Urothelium cell line (cell line): Measurements from ENCODE around the gene DYRK1A.
A peak's percentile ranks its signal among the peaks of the same experiment; 100 is the strongest.

Experiments
- DNase-seq: peaks from one replicate; pipeline ENCODE4 v3.0.0; 2011; ENCODE audit warnings: low spot score, mixed read lengths
- FAIRE-seq: peaks from 2 replicates; lab custom pipeline; 2011; peaks lifted over from hg19 to GRCh38; lab: Jason Lieb, UNC

The DYRK1A gene

DNA sequence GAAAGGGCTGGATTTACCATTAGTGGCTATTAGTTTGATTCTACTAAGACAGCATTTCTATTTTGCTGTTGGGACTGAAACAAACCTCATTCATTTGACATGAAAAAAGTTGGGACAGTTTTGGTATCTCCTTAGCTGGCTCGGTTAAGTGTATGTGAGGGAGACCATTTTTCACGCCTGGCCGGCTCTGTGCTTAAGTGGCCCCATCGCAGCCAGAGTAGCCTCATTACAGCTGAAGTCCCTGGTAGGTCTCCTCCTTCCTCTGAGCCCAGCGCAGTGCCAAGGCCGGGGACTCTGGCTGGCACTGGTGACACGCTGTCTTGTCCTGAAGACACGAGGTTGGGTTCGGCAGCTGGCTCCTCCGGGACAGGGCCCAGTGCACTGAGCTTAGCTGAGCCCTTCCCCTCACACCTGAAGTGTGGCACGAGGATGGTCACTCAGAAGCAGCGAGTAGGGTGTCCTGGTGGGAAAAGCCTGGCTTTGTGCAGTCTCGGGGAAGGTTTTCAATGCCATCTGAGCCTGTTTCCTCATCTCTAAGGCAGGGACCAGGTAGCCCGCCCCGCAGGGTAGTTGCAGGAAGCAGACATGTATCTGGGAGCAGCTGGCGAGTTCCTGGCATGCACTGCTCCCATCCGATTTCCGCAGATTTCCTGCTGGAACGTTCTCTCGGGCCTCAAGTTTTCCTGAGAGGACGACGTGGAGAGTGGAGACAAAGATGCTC is 196.5 kb downstream of the DYRK1A start:
- DNase-seq (no peak), FAIRE-seq (no peak)

- FAIRE-seq (no peak), DNase-seq (no peak)
Observed at GRCh38 chr21:37563641-37564340, 197.2 kb downstream of the DYRK1A start.

- no peak for FAIRE-seq
Observed at GRCh38 chr21:37564341-37564923, 197.9 kb downstream of the DYRK1A start.

DNA sequence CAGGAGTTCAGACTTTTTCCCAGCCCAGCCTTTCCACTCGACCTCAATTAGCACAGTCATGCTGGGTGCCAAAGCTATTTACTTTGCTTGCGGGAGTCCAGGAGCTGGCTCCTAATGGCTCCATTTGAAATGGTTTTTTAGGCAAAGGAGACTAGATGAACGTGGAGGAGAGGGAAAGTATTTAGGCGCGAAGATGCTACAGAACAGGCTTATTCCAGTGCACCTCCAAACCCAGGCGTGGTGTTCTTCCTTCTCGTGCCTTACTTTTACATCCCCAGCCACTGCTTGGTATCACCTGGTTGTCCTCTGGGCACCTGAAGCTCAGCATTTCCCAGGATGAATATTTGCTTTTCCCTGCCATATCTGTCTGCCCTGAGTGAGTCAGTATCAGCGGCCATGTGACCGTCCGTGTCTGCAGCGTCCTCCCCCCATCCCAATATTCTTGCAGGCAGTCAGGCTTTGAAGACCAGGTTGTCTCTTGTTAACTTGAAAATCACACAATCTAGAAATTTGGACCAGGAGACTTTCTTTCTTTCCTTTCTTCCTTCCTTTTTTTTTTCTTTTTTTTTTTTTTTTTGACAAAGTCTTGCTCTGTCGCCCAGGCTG is 198.5 kb downstream of the DYRK1A start:
- DNase-seq: peak; percentile 7
- FAIRE-seq: no peak

More at GRCh38 chr21:37564341-37564923, 197.9 kb downstream of the DYRK1A start:
- DNase-seq: peak; percentile 69

GRCh38 chr21:37565530-37566223 is 199.1 kb downstream of the DYRK1A start:
- no peak for FAIRE-seq
- DNase-seq: no peak

DNA sequence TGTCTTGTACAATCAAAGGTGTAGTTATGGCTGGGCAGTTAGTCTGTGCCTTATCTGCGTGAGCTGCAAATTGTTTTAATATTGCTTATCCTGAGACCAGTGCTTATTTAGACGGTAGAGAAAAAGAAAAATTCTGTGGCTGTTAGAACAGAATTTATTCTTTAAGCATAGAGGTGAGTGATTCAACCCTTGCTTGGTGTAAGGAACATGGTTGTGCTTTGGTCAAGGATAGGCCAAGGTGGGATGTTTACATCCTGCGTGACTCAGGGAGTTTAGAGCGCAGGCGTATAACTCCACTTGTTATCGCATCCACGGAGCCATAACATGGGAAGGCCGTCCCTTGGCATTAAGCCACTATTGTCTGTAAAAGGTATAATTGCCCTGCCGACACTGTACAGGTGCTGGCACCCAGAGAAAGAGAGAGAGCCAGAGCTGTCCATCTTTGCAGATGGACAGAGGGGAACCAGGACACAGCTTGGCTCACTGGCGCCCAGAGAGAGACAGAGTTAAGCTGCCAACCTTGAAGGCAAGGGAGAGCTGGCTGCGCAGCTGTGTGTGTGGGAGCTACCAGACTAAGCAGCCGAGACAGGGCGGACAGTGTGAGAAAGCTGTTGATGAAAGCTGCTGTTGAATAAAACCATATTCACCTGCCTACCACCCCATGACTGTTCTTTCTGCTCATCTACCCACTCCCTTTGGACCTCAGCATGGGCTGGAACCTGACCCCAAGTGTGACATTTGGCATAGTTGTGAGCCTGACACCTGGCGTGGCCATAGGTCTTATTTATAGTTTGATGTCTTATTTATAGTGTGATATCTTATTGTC is 200.4 kb downstream of the DYRK1A start:
- FAIRE-seq: no peak
- no peak for DNase-seq

GRCh38 chr21:37568415-37568814 is 201.8 kb downstream of the DYRK1A start:
- DNase-seq: no peak
- no peak for FAIRE-seq

DNA sequence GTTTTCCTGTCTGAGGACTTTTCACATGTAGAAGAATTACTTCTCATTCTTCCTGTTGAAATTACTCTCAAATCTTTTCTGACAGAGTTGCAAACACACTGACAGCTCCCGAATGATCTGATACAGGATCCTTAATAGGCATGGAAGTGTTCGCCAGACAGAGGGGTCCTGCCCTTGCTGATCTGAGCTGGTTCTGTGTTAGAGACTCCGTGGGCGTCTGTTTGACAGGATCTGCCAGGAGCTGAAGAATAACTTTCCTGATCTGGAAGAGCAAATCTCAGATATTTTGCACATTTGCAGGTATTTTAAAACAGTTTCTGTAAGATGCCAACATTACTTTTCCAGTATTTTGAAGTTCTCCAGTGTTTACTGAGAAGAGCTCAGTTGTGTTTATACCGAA is 202.3 kb downstream of the DYRK1A start:
- DNase-seq (no peak), FAIRE-seq (no peak)

DNA sequence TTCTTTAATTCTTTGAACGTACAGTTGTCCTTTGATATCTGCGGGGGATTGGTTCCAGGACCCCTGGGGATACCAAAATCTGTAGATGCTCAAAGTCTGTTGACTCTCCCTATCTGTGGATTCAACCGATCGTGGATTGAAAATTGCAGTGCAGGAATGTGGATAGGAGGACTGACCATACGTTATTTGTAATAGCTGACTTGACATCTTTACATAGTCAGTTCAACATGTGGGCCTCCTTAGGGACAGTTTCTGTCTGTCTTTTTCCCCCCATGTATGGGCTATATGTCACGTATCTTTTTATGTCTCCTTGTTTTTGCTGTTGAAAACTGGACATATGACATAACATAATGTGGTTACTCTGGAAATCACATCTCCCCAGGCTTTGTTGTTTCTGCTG is 204.9 kb downstream of the DYRK1A start:
- FAIRE-seq: no peak
- no peak for DNase-seq

DNA sequence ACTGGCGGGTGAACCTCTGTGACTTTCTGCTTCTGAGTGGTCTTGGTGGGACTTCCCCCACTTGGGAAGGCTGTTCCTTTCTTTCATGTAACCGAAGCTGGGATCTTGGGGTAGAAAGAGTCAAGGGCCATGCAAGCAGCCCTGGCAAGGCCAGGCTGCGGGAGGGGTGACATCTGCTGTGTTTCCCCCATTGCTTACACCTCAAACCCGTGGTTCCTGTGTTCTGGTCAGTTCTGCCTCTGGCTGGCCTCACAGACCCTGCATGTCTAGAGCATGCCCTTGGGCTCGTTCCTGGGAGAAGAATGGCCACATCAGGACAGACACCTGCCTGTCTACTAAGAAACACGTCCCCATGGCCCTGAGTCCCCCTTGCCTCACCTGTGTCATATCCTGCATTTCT is 207.7 kb downstream of the DYRK1A start:
- DNase-seq (no peak), FAIRE-seq (no peak)

GRCh38 chr21:37574751-37575150 is 208.2 kb downstream of the DYRK1A start:
- no peak for FAIRE-seq
- no peak for DNase-seq

- FAIRE-seq (no peak), DNase-seq (no peak)
Observed at GRCh38 chr21:37575580-37575979, 209.0 kb downstream of the DYRK1A start.
